Measurements from ENCODE around the gene FAM13A.
"Not testable (repeated sequence)": the region's sequence is repeated elsewhere in the genome, so short reads cannot be mapped to it uniquely, and the experiment has no call there.

FAM13A gene

GRCh38 chr4:89056953-89057398, at the start of gene FAM13A:
FAM13A (minus strand) TSS chr4:89057185; CDS start chr4:89056964, 221 bp downstream.
- DNase-seq, result peak in 8 of 10 donors; percentile 20 to 78 (median 40)
- intact Hi-C loops (cut with DNase I), result no loop called here

- intact Hi-C loops (cut with DNase I), result no loop called here
- no peak for DNase-seq
Observed at GRCh38 chr4:89105726-89106125, 48.7 kb upstream of the FAM13A start.

GRCh38 chr4:89101256-89102161, 44.5 kb upstream of the FAM13A start:
- no peak for DNase-seq
- intact Hi-C loops (cut with DNase I), result no loop called here

GRCh38 chr4:89100853-89101252, 43.9 kb upstream of the FAM13A start:
- no peak for DNase-seq
- intact Hi-C loops (cut with DNase I), result no loop called here

- DNase-seq, result no peak
- intact Hi-C loops (cut with DNase I), result no loop called here
Observed at GRCh38 chr4:89099471-89099870, 42.5 kb upstream of the FAM13A start.

- intact Hi-C loops (cut with DNase I), result no loop called here
- DNase-seq, result no peak
Observed at GRCh38 chr4:89099034-89099433, 42.0 kb upstream of the FAM13A start.

GRCh38 chr4:89078300-89078699, 21.3 kb upstream of the FAM13A start:
- no peak for DNase-seq
- intact Hi-C loops (cut with DNase I), result no loop called here

- no peak for DNase-seq
- intact Hi-C loops (cut with DNase I), result no loop called here
Observed at GRCh38 chr4:89077761-89078160, 20.8 kb upstream of the FAM13A start.

GRCh38 chr4:89072921-89073320, 15.9 kb upstream of the FAM13A start:
- intact Hi-C loops (cut with DNase I), result no loop called here
- DNase-seq, result no peak

- DNase-seq, result no peak
- intact Hi-C loops (cut with DNase I), result no loop called here
Observed at GRCh38 chr4:89071311-89071710, 14.3 kb upstream of the FAM13A start.

- no peak for DNase-seq
- intact Hi-C loops (cut with DNase I), result no loop called here
Observed at GRCh38 chr4:89070041-89070440, 13.1 kb upstream of the FAM13A start.

- intact Hi-C loops (cut with DNase I), result no loop called here
- no peak for DNase-seq
Observed at GRCh38 chr4:89069481-89069880, 12.5 kb upstream of the FAM13A start.

GRCh38 chr4:89067417-89067816, 10.4 kb upstream of the FAM13A start:
- intact Hi-C loops (cut with DNase I), result no loop called here
- DNase-seq, result no peak

- DNase-seq, result no peak
- intact Hi-C loops (cut with DNase I), result no loop called here
Observed at GRCh38 chr4:89064848-89065247, 7.9 kb upstream of the FAM13A start.

- DNase-seq; intact Hi-C loops (cut with DNase I): not testable (repeated sequence)
Observed at GRCh38 chr4:89057844-89058243, 859 bp upstream of the FAM13A start.

GRCh38 chr4:89056292-89056952, 563 bp downstream of the FAM13A start:
- no peak for DNase-seq
- intact Hi-C loops (cut with DNase I), result no loop called here

- intact Hi-C loops (cut with DNase I), result no loop called here
- no peak for DNase-seq
Observed at GRCh38 chr4:89055157-89056080, 1.6 kb downstream of the FAM13A start.

- no peak for DNase-seq
- intact Hi-C loops (cut with DNase I), result no loop called here
Observed at GRCh38 chr4:89054627-89055026, 2.4 kb downstream of the FAM13A start.

GRCh38 chr4:89049853-89050252, 7.1 kb downstream of the FAM13A start:
- DNase-seq, result no peak
- intact Hi-C loops (cut with DNase I), result no loop called here

- intact Hi-C loops (cut with DNase I), result no loop called here
- no peak for DNase-seq
Observed at GRCh38 chr4:89048906-89049601, 7.9 kb downstream of the FAM13A start.

Data from posterior cingulate gyrus (tissue), 11 donors.